Uterus (tissue), 4 donors: ENCODE data around the gene NADK2. TPM values are rescaled to one million over a fixed set of nuclear protein-coding genes. Genes with fewer than 3 reads are reported as not detected.

ENCODE experiments used
- DNase-seq, 2 donors: peaks; one replicate each; pipeline ENCODE4 v3.0.0-alpha.2; 2019 to 2020
- H3K27ac ChIP-seq, 2 donors: fragments of 200-600 bp; sonication (generic); 1 replicate in 1 of 2; 2 replicates in 1 of 2; pipeline ENCODE4 v1.5.1; 2016 to 2018
- H3K27me3 ChIP-seq, 2 donors: fragments of 200-600 bp; sonication (generic); one replicate each; pipeline ENCODE4 v1.5.1; 2018 to 2019; ENCODE audit warnings: control low read depth in 1 of 2
- H3K36me3 ChIP-seq, 2 donors: fragments of 200-600 bp; sonication (generic); one replicate each; pipeline ENCODE4 v1.5.1; 2019; ENCODE audit warnings: control low read depth in 1 of 2
- H3K4me1 ChIP-seq, 2 donors: fragments of 200-600 bp; sonication (generic); one replicate each; pipeline ENCODE4 v1.5.1; 2018 to 2019; ENCODE audit warnings: control low read depth in 1 of 2
- H3K4me3 ChIP-seq, 2 donors: fragments of 200-600 bp; sonication (generic); 1 replicate in 1 of 2; 2 replicates in 1 of 2; pipeline ENCODE4 v1.5.1; 2018 to 2019; ENCODE audit warnings: mild to moderate bottlenecking in 1 of 2
- H3K9me3 ChIP-seq, 2 donors: fragments of 200-600 bp; sonication (generic); one replicate each; pipeline ENCODE4 v1.5.1; 2019; ENCODE audit warnings: control low read depth in 1 of 2
- CTCF ChIP-seq, 4 experiments: fragments of 200-600 bp in 2 of 4; fragments of 450-650 bp in 2 of 4; sonication (generic) in 2 of 4; IDR thresholded peaks; one replicate each; pipeline ENCODE4 v1.5.1; 2016 to 2019; ENCODE audit warnings: antibody characterized with exemption in 4 of 4, mild to moderate bottlenecking in 2 of 4, moderate library complexity in 1 of 4
- POLR2A ChIP-seq, 2 donors: fragments of 450-650 bp; IDR thresholded peaks; one replicate each; pipeline ENCODE4 v1.6.1; 2016; ENCODE audit warnings: antibody characterized with exemption in 2 of 2, mild to moderate bottlenecking in 1 of 2, moderate library complexity in 1 of 2
- intact Hi-C: fragments of 100-400 bp; cut with DNase I; formaldehyde crosslinking; loops from one replicate; pipeline ENCODE4 v1.15.1; 2023; ENCODE audit warnings: low total_unique reads
- microRNA counts, 2 donors: library from miRNA; unstranded; fragments of <30 nt; microRNA quantifications; one replicate each; lab custom pipeline; 2016 to 2017
- microRNA-seq: library from miRNA; unstranded; fragments of <30 nt; microRNA quantifications from one replicate; pipeline ENCODE4, GENCODE V29; 2016; ENCODE audit warnings: borderline microRNAs expressed, borderline replicate concordance
- small RNA-seq: library from RNA; depleted of rRNA; stranded (forward); fragments of <200 nt; gene quantifications from one replicate; pipeline ENCODE3, GENCODE V24; 2016
- total RNA-seq, 4 donors: library from RNA; depleted of rRNA in 3 of 4; stranded (reverse); fragments of >200 nt in 3 of 4; gene quantifications; one replicate each; pipeline versions ENCODE4 v1.1.0 to v1.2.4, GENCODE V29; 2014 to 2023
- donor health status: DM: yes; HTN: yes; CAD: no.

The NADK2 gene
- total RNA-seq, 4 donors from 2014 or later = 19.2 to 74.7 (median 24.9) TPM

GRCh38 chr5:36146390-36146789, 95.3 kb downstream of the NADK2 start:
- no peaks in the 10 kb centered on the region for H3K4me1 ChIP-seq
- H3K36me3 ChIP-seq = no peaks in the 10 kb centered on the region
- no peak overlapping the region for H3K4me3 ChIP-seq
- H3K27ac ChIP-seq = no peak overlapping the region
- no peaks in the 10 kb centered on the region for H3K9me3 ChIP-seq
- intact Hi-C loops = no loop called here
- H3K27me3 ChIP-seq = no peaks in the 10 kb centered on the region
- DNase-seq = no peak
- TF ChIP-seq POLR2A (IDR thresholded peaks at IDR 0.05) = no peak
- no peak for TF ChIP-seq CTCF (IDR thresholded peaks at IDR 0.05)

- H3K4me1 ChIP-seq = no peaks in the 10 kb centered on the region
- no peaks in the 10 kb centered on the region for H3K27me3 ChIP-seq
- intact Hi-C loops = no loop called here
- H3K4me3 ChIP-seq = no peak overlapping the region
- no peak for DNase-seq
- H3K9me3 ChIP-seq = no peaks in the 10 kb centered on the region
- TF ChIP-seq POLR2A (IDR thresholded peaks at IDR 0.05) = no peak
- no peak overlapping the region for H3K27ac ChIP-seq
- no peaks in the 10 kb centered on the region for H3K36me3 ChIP-seq
These were observed 96.4 kb downstream of the NADK2 start for GRCh38 chr5:36145311-36145710.

MicroRNAs encoded within 50 kb of the gene (microRNA counts, 767-probe panel; counts per million panel counts)
- 0 to 849 counts per million in 2 donors for microRNA hsa-miR-580 (lab: Ali Mortazavi, UCI)

Small RNA genes lying within 50 kb of the gene (microRNA-seq; reads per million reads assigned to microRNA genes)
- gene MIR580 = not detected

Small RNA genes lying within 50 kb of the gene (small RNA-seq; reads per million reads assigned to genes)
- gene MIR580 = not detected
- gene RNU6-1305P = not detected

Other genes with a start within 250 kb of the NADK2 start
- gene UGT3A2, start 175.0 kb downstream of the NADK2 start, total RNA-seq = not detected
- 10 to 100 TPM in 2 of 4 donors, 1 to 10 TPM in 2; 2.3 to 17.9 (median 8.0) TPM for gene LMBRD2, start 90.0 kb downstream of the NADK2 start, total RNA-seq
- 10 to 100 TPM in 2 of 4 donors, 1 to 10 TPM in 2; 2.3 to 56.8 (median 9.5) TPM for gene SKP2, start 89.8 kb downstream of the NADK2 start, total RNA-seq
- gene RANBP3L, start 60.0 kb upstream of the NADK2 start, total RNA-seq = 1 to 10 TPM in 2 of 4 donors, under 1 TPM in 2; 0.51 to 4.0 (median 1.0) TPM